ENCODE results near the gene GRAMD4. TPM values are rescaled to one million over a fixed set of nuclear protein-coding genes. Genes with fewer than 3 reads are reported as not detected.

GRAMD4 gene
- total RNA-seq, 1 experiment from 2014 or later = 25.3 TPM

- H3K4me1 ChIP-seq (ENCODE audit: insufficient read depth, low read length) = peaks cover 29% of the 10 kb centered on the region
- H4K20me1 ChIP-seq (ENCODE audit: low read length) = no peaks in the 10 kb centered on the region
- no peaks in the 10 kb centered on the region for H3K9me2 ChIP-seq (replicated peaks; ENCODE audit: low read length)
- ATAC-seq = peak; percentile 3; the same call in 1 of the 2 replicates
- H3K27ac ChIP-seq (ENCODE audit: low read length) = peak overlapping the region; percentile 93
- H3K79me2 ChIP-seq (ENCODE audit: low read length) = peaks cover 19% of the 10 kb centered on the region
- TF ChIP-seq EZH2phosphoT487 (IDR thresholded peaks at IDR 0.05; ENCODE audit: borderline replicate concordance, low read length) (no peak), EZH2 (IDR thresholded peaks at IDR 0.05; ENCODE audit: low read length, unreplicated experiment) (no peak), CTCF (conservative IDR thresholded peaks at IDR 0.05; ENCODE audit: low read depth, low read length) (no peak)
- ChIA-PET CTCF (no interaction called here), POLR2A (ENCODE audit: unreplicated experiment) (no interaction called here)
- peaks cover 3% of the 10 kb centered on the region for H3F3A ChIP-seq (ENCODE audit: low read length, unreplicated experiment)
- H3K9ac ChIP-seq (ENCODE audit: low read length) = no peak overlapping the region
- no peak overlapping the region for H3K4me3 ChIP-seq (ENCODE audit: low read length)
- H3K36me3 ChIP-seq (ENCODE audit: low read depth, low read length) = no peaks in the 10 kb centered on the region
- intact Hi-C loops (cut with micrococcal nuclease) = no loop called here
- no peak for DNase-seq
- H3K27me3 ChIP-seq (ENCODE audit: low read length) = no peaks in the 10 kb centered on the region
- H3K4me2 ChIP-seq (ENCODE audit: low read length) = peak overlapping the region; percentile 60
- no TSS peak for BruUV-seq (replicated peaks)
- no peak overlapping the region for H2AFZ ChIP-seq (ENCODE audit: low read length)
- no peaks in the 10 kb centered on the region for H3K9me3 ChIP-seq (ENCODE audit: low read length)
Observed at GRCh38 chr22:46574438-46574992, 45.7 kb upstream of the GRAMD4 start.

- peak; percentile 73 for ATAC-seq
- H3K4me1 ChIP-seq (ENCODE audit: insufficient read depth, low read length) = peaks cover 29% of the 10 kb centered on the region
- H3K9ac ChIP-seq (ENCODE audit: low read length) = peak overlapping the region; percentile 55
- peaks cover 19% of the 10 kb centered on the region for H3K79me2 ChIP-seq (ENCODE audit: low read length)
- H4K20me1 ChIP-seq (ENCODE audit: low read length) = no peaks in the 10 kb centered on the region
- peak overlapping the region; percentile 60 for H3K4me2 ChIP-seq (ENCODE audit: low read length)
- intact Hi-C loops (cut with micrococcal nuclease) = no loop called here
- DNase-seq = peak; percentile 79
- peak overlapping the region; percentile 19; the same call in 1 of the 2 replicates for H3K4me3 ChIP-seq (ENCODE audit: low read length)
- TF ChIP-seq EZH2 (IDR thresholded peaks at IDR 0.05; ENCODE audit: low read length, unreplicated experiment) = no peak
- TF ChIP-seq CTCF (conservative IDR thresholded peaks at IDR 0.05; ENCODE audit: low read depth, low read length) = no peak
- no peak for TF ChIP-seq EZH2phosphoT487 (IDR thresholded peaks at IDR 0.05; ENCODE audit: borderline replicate concordance, low read length)
- H3K9me2 ChIP-seq (replicated peaks; ENCODE audit: low read length) = no peaks in the 10 kb centered on the region
- no TSS peak for BruUV-seq (replicated peaks)
- H3K9me3 ChIP-seq (ENCODE audit: low read length) = no peaks in the 10 kb centered on the region
- ChIA-PET CTCF (interaction anchor here (0.6 kb wide), 1 partner anchor 12 kb away, joined by 4 read pairs; no protein-coding TSS in a partner anchor), POLR2A (ENCODE audit: unreplicated experiment) (interaction anchor here (0.6 kb wide), 1 partner anchor 115 kb away, joined by 4 read pairs; no protein-coding TSS in a partner anchor)
- H3K27me3 ChIP-seq (ENCODE audit: low read length) = no peaks in the 10 kb centered on the region
- peaks cover 3% of the 10 kb centered on the region for H3F3A ChIP-seq (ENCODE audit: low read length, unreplicated experiment)
- H3K27ac ChIP-seq (ENCODE audit: low read length) = peak overlapping the region; percentile 93
- no peak overlapping the region for H2AFZ ChIP-seq (ENCODE audit: low read length)
- no peaks in the 10 kb centered on the region for H3K36me3 ChIP-seq (ENCODE audit: low read depth, low read length)
Observed at GRCh38 chr22:46574993-46575910, 44.9 kb upstream of the GRAMD4 start.
